SKM-1 (cell line): ENCODE measurements around the gene SIX1.

Experiments used
- DNase-seq: peaks from one replicate; lab custom pipeline; 2025; ENCODE audit not compliant: unreplicated experiment; lab: John Stamatoyannopoulos, UW

The SIX1 gene

DNA sequence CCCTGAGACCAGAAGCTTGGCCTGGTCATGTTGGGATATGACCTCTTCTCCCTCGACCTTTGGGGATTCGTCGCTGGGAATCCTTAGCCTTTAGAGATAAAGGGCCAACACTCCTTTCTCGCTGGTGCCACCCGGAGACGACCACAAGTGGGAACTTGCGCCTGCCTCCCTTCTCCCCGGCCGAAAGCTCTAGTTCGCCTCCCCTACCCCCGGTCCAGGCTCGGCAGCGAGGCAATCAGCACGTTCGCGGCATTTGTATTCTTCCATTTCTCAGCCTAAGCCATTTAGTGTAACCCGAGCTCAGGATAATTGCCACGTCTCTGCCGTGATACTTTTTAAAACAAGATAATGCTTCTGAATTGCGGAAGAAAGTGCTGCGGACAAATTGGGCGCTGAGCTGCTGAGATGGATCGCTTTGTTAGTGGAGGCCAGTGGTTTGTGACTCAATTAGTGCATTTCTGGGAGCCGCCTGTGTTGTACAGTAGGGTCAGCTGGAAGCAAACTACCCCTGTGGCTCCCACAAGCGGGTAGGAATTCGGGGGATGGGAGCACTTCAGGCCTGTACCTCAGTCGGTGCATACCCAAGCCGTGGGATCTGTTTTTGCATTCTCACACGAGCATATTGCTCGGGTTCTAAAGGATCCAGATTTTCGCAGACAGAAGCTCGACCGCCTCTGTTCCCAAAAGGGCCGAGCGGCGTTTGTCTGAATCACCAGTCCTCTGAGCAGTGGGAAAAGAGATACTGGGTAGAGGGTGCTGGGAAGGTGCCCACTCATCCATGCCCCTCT is 6.8 kb upstream of the SIX1 start:
- no peak for DNase-seq

DNA sequence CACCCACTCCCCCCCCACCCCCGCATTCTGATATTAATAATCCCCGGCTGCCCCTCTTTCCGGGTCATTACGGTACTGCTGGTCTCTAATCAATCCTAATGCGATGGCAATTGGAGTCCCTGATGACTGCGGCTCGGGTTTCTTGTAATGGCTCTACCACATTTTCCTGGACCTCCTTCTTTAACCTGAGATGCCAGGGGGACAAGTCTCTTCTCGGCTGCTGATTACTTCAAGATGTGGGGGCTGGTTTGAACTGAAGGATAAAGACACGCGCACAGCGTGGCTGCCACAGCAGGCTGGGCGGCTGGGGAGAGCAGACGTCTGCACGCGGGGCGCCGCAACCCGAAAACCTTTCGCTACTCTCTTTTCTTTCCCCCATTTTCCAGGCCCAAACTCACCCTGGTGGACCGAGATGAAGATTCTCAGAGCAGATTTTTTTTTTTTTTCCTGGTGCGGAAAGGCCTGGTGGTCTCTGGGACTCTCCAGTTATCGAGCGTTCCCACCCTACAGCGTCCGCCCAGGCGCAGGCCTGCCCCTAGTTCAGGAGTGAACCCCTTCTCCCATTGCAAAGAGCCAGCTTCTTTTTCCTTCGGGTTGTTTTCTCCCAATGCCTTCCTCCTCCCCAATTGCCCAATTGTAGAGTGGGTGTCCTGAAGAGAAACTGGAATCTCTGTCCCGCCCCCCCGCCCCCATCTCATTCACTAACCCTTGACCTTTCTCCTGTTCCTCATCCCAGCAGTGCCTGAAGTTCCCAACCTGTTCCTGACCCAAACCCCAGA is 6.0 kb upstream of the SIX1 start:
- DNase-seq: no peak

DNA sequence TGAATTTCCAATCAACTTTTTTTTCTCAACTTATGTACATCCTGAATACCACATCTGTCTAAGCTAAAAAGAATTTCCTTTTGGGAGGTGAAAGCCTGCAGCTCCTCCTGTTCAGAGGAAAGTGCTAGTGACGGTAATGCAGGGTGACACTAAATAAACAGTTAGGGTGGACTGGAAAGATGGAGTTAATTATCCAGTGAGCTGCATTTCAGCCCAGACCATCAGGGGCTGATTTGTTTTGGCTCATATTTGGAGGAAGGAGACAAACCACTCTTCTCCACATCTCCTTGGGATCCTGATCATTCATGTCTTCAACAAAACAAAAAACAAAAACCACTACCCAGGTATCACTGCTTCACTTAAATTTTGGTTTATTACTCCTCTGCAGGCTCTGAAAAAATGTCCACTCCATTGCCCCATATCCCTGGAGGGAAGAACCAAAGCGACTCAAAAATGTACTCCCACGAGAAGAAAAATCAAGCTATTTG is 5.1 kb upstream of the SIX1 start:
- DNase-seq: no peak

DNA sequence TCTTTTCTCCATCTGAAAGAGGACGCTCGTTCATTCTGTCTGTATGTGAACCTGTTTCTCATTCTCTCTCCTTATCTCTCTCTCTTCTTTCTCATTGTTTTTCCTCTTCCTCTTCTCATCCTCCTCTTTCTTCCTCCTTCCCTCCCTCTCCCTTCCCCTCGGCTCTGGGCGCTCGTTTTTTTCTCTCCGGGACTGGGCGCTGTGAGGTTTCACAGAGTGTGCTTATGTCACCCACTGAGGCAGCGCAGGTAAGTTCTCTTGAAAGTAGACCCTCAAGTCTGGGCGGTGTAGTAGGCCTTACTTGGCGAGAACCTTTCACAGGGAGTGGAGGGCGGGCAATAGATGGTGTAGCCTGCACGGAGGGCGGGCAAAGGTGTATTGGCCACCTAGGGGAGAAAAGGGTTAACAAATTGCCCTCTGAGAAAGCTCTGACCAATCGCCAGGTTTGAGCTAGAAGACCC is 4.5 kb upstream of the SIX1 start:
- no peak for DNase-seq

DNA sequence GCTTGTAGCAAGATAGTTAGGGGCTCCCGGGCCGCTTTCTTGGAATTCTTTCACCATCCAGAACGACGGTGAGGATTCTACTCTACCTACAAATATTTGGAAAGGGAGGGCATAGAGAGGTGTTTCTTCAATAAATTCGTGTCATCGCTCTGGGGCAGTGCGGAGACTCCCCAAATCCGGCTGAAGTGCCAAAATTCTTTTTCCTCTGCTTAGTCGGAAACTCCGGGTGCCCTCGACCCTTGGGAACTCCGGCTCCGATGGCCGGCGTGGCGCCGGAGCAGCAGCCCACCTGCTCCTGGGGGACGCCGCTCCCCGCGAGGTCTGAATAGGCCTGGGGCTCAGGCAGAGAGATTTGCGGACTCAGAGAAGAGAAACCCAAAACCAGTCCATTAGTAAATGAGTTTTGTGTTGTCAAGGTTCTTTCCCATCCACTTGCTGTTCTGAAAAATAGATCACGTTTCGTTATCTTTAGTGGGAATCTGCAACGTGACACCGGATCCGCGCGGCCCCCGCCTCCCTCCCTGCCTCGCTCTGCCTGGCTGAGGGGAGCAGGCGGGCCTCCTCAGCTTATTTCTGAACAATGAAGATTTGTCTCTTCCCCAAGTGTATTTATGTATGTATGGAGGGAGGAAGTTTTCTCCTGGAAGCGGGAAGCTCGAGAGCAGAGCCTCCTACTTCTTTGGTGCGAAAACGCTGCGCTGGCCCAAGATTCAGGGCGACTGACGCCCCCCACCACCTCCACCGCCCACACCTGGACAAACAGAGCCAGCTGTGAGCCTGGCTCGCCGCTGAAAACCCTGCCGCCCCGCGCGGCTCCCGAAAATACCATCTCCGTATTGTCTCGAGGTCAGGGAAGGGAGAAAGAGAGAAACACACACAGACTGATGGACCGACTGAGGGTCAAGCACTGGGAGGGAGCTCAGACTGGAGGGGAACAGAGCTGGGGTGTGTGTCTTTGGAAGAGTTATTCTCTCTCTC is 3.7 kb upstream of the SIX1 start:
- no peak for DNase-seq

DNA sequence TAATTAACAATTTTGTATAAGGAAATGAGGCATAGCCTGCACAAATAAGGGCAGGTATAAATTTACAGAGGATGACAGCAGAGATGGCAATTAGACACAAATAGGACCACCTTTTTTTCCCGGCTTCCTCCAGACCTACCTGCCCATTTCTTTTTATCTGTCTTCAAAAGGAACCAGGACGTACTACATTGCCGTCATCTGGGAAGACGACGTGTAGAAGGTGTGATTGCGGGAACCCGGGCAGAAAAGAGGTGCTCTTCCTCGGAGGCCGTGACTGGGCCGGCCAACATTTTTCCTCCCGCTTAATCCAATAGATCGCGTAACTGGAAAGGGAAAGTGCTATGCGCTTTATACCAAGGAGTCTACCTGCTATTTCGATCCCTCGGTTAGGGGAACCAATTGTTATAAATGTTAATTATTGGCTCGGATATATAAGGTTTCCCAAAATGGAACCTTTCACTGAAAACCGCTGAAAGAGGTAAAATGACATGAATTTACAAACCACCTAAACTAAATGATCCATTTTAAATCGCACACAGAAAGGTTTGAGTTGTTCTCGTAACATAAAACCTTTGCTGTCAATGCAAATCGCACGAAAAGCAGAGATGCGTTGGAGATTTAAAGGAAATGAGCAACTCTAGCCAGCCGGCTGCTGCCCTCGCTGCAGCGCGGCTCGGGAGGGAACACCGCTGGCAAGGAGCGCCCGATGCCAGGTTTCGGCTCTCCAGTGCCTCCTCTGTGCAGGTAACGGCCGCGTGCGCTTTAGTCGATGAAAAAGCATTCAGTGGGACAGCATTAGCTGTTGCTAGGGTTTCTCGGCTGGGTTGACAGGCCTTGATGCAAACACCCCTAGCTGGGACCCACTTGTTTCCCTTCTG is 2.8 kb upstream of the SIX1 start:
- no peak for DNase-seq

DNA sequence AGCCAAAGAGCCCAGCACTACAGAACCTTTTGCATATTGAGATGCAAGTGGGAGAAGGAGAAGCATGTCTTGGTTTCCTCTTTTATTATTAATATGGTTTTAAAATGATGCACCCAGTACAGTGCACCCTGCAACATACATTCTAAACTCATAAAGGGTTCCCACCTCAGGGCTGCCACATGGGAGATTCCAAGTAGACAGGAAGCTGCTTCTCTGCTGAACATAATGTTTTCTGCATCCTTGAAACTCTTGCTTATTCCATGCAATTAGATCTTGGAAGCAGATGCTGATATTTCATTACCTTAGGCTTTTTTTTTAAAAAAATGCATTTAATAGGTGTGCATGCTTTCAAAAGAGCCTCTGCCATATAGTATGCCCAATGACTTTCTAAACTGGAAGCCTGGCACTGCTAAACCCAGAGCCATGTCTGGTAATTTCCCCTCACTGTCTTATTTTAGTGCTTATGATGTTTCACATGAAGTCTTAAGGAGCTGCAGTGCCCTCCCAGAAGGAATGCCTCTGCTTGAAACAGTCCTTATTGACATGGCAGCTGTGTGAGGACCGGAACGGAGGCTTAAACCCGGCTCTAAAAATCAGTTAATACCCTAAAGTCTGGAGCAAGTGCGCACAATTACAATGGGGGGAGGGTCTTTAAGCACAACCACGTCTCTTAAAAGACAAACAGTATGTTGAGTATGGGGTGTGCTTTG is 2.0 kb upstream of the SIX1 start:
- no peak for DNase-seq

DNA sequence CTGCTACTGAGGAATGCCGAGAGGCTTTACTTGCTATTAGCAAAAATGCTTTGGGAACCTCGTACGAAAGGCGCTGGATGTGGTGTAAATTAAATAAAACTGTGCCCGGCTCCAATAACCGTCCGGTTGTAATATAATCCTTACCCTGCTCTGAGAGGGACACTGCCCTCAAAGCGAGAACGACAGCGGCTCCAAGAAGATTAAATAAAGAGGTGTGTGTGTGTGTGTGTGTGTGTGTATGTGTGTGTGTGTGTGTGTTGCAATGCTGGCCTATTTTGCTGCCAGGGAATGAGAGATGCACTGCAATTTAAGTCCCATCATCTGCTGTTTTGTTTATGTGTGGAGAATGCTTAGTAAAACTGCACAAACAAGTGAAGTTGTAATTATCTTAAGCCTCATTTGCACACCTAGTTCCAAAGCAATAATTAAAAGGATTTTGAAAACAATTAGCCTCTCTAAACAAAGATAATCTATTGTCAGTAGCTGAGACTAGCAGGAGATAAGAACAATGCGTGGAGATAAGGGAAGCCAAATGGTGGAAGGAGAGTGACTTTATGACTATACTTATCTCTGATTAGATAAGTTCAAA is 1.2 kb upstream of the SIX1 start:
- DNase-seq: no peak

DNA sequence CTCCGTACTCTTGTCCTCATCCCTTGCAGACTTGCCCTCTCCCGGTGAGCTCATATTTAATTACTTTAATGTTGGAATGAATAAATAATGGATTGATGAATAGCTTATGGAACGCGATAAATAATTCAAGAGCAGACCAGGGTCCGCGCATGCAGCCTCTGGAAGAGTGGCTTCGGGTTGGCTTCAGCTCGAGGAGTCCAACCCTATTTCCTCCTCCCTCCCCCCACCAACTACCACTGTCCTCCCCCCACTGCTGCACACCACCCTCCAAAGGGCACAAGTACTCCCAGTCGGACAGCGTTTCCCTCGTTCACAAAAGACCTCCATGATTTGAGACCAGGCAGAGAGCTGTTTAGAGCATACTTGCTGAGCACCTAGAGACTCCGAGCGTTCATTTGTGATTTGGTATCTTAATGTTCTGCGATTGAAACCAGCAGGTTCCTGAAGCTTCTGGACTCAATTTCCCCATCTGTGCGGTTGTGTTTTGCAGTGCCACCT is 647 bp upstream of the SIX1 start:
- DNase-seq: no peak

DNA sequence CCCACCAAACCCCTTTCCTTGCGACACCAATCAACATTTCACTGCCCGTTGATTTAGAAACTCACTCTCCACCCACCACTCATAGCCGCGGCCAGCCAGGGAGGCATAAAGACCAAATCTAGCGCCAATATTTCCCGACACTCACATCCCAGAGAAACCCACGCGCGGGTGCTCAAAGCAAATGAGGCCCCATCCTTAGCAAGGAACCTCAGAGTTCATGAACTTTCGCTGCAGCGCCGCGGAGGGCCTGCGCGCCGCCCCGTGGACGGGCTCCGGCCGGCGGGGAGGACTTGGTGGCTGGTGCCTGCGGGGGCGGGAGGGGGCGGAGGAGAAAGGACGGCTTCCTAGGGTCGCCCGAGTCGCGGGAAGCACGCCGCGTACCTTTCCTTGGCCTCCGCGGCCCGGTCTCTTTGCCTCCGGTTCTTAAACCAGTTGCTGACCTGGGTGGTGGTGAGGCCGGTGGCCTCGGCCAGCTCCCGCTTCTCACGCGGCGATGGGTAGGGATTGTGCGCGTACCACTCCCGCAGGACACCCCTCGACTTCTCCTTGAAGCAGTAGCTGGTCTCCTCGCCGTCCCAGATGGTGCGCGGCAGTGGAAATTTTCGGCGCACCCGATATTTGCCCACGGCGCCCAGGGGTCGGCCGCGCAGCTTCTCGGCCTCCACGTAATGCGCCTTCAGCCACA is 886 bp downstream of the SIX1 start:
- DNase-seq: no peak

DNA sequence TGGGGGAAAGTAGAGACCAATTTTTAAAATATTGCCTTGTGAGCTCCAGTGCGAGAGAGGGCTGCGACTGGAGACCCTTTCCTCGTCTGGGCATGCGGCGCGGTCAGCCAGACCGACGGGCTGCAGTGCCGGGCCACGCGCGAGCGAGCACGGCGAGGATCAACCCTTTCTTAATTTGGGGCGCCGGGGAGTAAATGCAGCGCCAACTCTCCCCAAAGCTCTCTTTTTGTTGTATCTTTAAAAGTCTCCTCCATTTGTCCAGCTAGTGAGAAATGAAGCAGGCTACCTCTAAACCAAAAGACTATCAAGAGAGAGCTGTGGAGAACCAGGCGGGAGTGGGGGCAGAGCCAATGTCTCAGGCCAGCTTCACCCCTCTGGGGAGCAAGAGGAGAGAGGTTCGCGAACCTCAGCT is 1.4 kb downstream of the SIX1 start:
- DNase-seq: no peak

DNA sequence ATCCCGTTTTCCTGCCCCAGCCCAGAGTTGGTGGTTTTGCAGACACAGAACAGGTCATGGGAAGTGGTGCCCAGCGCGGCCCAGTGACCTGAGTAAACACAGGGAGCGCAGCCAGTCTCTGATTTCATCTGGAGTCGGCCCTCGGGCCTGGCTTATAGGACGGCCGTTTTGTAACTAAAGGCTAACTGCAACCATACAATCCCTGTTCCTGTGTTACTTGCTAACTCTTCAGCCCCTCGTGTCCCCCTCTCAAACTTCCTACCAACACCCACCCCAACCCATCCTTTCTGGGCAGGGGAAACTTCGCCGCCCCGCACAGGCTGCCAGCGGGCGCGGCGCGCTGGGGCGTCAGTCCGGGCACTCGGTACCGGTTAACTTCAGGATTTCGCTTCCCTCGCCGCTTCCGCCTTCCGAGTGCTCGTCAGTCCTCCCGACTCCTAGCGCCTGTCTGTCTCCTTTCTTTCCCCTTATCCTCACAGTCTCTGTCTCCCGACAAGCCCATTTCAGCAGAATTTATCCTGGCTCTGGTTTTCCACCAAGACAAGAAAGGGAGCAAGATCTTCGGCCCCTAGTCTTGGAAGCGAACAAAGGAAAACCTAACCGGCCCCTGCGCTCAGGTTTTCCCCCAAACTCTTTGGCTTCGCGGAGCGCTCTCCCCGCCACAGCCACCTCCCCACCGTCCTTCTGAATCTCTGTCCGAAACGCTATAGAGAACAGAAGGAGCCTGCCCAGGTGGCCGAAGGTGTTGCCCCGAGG is 2.0 kb downstream of the SIX1 start:
- DNase-seq: no peak

DNA sequence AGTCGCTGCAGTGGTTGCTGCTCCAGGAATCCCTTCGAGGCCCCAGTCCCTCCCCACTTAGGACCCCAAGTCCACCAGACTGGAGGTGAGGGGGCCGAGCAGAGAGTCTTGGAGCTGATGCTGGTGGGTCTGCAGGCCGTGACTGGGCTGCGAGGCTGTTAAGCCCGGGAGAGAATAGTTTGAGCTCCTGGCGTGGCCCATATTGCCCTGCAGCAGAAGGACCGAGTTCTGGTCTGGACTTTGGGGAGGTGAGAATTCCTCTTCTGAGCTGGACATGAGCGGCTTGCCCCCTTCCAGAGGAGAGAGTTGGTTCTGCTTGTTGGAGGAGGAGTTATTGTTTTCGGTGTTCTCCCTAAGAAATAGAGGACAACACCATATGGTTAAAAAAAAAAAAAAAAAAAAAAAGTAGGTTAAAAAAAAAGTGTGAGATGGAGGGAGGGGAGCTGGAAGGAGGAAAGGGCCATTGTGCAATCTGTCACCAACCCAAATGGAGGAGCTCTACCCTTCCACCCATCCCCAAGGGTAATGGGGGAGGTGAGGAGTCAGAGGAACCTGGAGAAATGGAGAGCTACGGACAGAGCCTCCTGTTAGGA is 3.0 kb downstream of the SIX1 start:
- DNase-seq: no peak

DNA sequence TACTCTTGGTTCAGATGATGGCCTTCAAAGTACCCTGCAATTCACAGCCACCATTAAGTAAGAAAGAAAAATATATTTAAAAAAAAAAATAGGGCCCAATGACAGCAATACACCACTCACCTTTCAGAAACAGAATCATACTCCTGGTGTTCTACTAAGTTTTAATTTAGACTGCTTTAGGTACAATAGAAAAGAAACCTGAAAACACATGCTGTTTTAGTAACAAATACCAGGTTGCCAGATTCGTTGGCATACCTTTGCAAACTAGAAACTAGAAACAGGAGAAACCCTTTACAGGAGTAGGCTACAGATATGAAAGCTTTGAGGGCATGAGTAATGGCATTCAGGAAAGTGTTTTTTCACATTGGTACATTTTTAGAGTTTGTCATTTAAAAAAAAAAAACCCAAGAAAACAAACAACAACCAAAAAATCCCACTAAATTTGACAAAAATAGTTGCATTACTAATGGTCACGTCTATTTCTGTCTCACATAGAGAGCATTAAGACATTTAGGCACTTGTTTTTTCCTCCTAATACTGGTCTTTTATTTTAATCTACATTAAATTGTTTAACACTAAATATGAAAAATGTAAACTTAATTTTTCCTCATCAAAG is 4.0 kb downstream of the SIX1 start:
- DNase-seq: no peak

DNA sequence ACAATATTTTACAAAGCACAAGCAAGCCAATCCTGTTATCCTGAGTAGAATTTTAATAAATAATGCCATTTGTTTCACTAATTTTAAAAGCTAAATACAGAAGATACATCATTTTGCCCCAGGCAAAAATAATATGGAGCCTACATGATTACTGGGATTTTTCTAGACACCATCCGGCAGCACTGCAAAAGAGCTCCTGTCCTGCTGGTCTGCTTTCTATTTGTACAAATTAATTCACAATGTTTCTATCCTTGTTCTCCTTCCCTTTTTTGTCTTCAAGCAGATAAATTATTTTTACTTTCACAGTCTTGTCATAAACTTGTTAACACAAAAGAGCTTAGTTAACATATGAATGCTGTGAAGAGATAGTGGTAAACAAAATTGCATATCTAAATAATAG is 4.6 kb downstream of the SIX1 start:
- no peak for DNase-seq

DNA sequence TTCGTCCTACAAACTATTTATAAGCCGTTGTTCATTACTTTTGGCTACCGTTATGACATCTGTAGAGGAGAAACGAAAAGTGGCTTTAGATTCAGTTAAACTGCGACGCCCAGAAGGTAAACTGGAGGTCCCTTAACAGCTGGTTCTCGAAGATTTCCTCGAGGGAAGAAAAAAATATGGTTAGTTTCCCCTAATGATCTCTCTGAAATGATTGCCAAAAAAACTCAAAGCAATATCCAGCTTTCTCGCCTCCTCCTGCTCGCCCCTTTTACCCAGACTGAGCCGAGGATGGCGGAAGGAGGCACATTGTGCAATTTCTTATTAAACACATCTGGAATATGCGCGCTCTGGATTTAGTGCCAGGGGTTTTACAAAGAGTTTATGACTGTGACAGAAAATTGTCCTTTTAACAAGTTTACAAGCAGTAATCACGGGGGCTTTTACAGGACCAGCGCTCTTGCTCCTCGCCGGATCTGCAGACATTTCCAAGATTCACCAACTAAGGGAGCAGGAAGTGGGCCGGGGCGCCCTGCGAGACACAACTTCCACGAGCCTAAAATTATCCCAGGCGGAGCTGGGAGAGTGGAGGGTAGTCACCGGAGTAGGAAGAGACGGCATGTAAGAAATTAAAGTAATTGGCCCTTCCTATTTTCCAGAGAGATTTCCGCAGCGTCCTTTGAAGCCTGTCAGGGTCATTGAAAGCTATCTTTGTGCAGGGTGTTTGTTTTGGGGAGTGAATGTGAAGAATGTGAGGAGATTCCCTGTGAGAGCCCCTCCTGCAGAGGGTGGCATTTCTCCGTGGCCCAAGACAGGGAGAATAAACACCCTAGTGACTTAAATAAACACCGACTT is 5.6 kb downstream of the SIX1 start:
- DNase-seq: no peak
